ENCODE data around the gene KAZN.

KAZN gene

DNA sequence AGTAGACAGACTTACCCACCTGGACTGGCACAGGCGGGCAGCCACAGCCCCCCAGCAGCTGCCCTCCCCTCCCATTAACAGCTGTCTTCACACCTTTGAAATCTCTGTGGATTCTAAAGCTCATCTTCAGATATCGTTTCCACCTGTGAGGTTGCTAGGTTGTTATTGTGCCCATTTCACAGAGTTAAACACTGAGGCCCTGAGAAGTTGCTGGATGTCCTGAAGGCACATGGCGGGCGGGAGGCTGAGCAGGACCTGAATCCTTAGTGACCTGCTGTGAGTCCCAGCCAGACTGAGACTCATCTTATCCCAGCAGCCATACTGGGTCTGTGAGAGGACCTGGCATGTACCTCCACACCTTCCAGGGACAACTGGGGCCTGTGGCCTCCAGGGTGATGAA is 420.3 kb downstream of the KAZN start:
- H3K9me3 Mint-ChIP-seq, result no peaks in the 10 kb centered on the region
- H3K27me3 Mint-ChIP-seq, result no peaks in the 10 kb centered on the region
- H3K4me3 Mint-ChIP-seq, result no peak overlapping the region
- DNase-seq (no peak), ATAC-seq (no peak)
- H3K36me3 Mint-ChIP-seq (ENCODE audit: low read depth), result no peaks in the 10 kb centered on the region
- H3K27ac Mint-ChIP-seq, result no peak overlapping the region
- no peaks in the 10 kb centered on the region for H3K4me1 Mint-ChIP-seq

- no peak overlapping the region for H3K4me3 Mint-ChIP-seq
- DNase-seq (no peak), ATAC-seq (no peak)
- no peaks in the 10 kb centered on the region for H3K4me1 Mint-ChIP-seq
- no peak overlapping the region for H3K27ac Mint-ChIP-seq
- H3K9me3 Mint-ChIP-seq, result no peaks in the 10 kb centered on the region
- H3K27me3 Mint-ChIP-seq, result no peaks in the 10 kb centered on the region
- no peaks in the 10 kb centered on the region for H3K36me3 Mint-ChIP-seq (ENCODE audit: low read depth)
Observed at GRCh38 chr1:15020943-15021745, 422.7 kb downstream of the KAZN start.

GRCh38 chr1:15022048-15022447 is 423.6 kb downstream of the KAZN start:
- DNase-seq (no peak), ATAC-seq (no peak)
- Mint-ChIP-seq H3K36me3 (ENCODE audit: low read depth) (no peaks in the 10 kb centered on the region), H3K27ac (no peak overlapping the region), H3K9me3 (no peaks in the 10 kb centered on the region), H3K27me3 (no peaks in the 10 kb centered on the region), H3K4me3 (no peak overlapping the region), H3K4me1 (no peaks in the 10 kb centered on the region)

- Mint-ChIP-seq H3K9me3 (no peaks in the 10 kb centered on the region), H3K4me1 (no peaks in the 10 kb centered on the region), H3K27ac (no peak overlapping the region), H3K4me3 (no peak overlapping the region), H3K27me3 (no peaks in the 10 kb centered on the region), H3K36me3 (ENCODE audit: low read depth) (no peaks in the 10 kb centered on the region)
- no peak for ATAC-seq
- no peak for DNase-seq
Observed at GRCh38 chr1:15023205-15023604, 424.7 kb downstream of the KAZN start.

GRCh38 chr1:15023976-15024375 is 425.5 kb downstream of the KAZN start:
- H3K9me3 Mint-ChIP-seq, result no peaks in the 10 kb centered on the region
- no peaks in the 10 kb centered on the region for H3K36me3 Mint-ChIP-seq (ENCODE audit: low read depth)
- no peaks in the 10 kb centered on the region for H3K27me3 Mint-ChIP-seq
- H3K4me3 Mint-ChIP-seq, result no peak overlapping the region
- DNase-seq, result no peak
- H3K4me1 Mint-ChIP-seq, result no peaks in the 10 kb centered on the region
- no peak overlapping the region for H3K27ac Mint-ChIP-seq
- no peak for ATAC-seq

DNA sequence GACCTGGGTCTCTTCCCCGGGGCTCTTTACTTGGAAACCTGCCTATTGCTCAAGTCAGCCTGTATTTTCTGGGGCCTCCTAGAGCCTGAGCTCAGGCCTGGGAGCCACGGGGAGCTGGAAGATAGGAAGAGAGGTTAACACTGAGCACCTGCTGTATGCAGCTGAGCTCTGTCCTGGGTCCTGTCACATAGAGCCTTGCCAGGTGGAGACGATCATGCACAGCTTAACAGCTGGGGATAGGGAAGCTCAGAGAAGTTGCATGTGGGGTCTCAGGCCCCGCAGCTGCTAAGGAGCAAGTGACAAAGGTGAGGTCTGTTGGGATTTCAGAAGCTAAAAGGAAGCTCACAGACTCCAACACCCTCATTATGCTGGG is 427.6 kb downstream of the KAZN start:
- Mint-ChIP-seq H3K27ac (no peak overlapping the region), H3K36me3 (ENCODE audit: low read depth) (no peaks in the 10 kb centered on the region), H3K9me3 (no peaks in the 10 kb centered on the region), H3K27me3 (no peaks in the 10 kb centered on the region), H3K4me1 (no peaks in the 10 kb centered on the region), H3K4me3 (no peak overlapping the region)
- DNase-seq (no peak), ATAC-seq (no peak)

GRCh38 chr1:15027515-15027986 is 429.1 kb downstream of the KAZN start:
- no peaks in the 10 kb centered on the region for H3K27me3 Mint-ChIP-seq
- no peaks in the 10 kb centered on the region for H3K4me1 Mint-ChIP-seq
- peak; percentile 64 for DNase-seq
- ATAC-seq, result no peak
- no peaks in the 10 kb centered on the region for H3K9me3 Mint-ChIP-seq
- H3K27ac Mint-ChIP-seq, result no peak overlapping the region
- H3K36me3 Mint-ChIP-seq (ENCODE audit: low read depth), result no peaks in the 10 kb centered on the region
- no peak overlapping the region for H3K4me3 Mint-ChIP-seq

DNA sequence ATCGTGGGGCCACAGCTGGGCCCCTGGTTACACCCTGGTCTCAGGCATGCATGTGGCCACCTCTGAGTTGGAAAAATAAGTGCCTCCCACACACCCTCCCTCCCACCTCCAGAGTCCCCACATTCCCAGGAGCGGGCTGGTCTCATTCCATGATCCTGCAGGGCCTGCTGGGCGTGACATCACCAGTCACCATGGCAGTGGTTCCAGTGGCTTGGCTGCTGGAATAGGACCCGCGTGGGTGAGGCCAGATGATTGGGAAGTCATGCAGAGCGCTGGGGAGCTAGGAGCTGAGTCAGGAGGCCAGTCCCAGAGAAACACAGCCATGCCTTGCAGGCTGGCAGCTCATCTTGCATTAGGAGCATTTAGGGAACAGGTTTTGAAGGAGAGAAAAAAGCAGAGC is 429.6 kb downstream of the KAZN start:
- Mint-ChIP-seq H3K9me3 (no peaks in the 10 kb centered on the region), H3K27me3 (no peaks in the 10 kb centered on the region), H3K4me1 (no peaks in the 10 kb centered on the region), H3K36me3 (ENCODE audit: low read depth) (no peaks in the 10 kb centered on the region), H3K27ac (no peak overlapping the region), H3K4me3 (no peak overlapping the region)
- ATAC-seq (no peak), DNase-seq (no peak)

DNA sequence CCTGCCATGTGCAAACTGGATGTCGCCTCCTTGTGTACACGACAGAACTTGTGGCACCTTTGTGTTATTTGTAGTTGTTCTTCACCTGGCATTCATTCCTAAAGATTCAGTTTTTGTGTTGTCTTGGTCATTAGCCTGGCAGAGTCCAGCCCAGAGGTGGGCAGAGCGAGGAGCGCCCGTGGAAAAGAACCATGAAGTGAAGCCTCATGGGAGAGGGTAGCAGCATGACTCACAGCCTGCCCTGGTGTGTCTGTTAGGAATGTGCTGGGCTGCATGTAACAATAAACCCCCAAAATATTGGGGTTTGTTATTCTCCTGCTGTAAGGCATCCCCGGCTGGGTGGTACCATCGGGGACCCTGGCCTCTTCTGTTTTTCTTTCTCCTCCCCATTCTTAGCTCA is 430.1 kb downstream of the KAZN start:
- no peaks in the 10 kb centered on the region for H3K36me3 Mint-ChIP-seq (ENCODE audit: low read depth)
- H3K27me3 Mint-ChIP-seq, result no peaks in the 10 kb centered on the region
- no peak overlapping the region for H3K4me3 Mint-ChIP-seq
- H3K27ac Mint-ChIP-seq, result no peak overlapping the region
- ATAC-seq (no peak), DNase-seq (no peak)
- H3K4me1 Mint-ChIP-seq, result no peaks in the 10 kb centered on the region
- H3K9me3 Mint-ChIP-seq, result no peaks in the 10 kb centered on the region

DNA sequence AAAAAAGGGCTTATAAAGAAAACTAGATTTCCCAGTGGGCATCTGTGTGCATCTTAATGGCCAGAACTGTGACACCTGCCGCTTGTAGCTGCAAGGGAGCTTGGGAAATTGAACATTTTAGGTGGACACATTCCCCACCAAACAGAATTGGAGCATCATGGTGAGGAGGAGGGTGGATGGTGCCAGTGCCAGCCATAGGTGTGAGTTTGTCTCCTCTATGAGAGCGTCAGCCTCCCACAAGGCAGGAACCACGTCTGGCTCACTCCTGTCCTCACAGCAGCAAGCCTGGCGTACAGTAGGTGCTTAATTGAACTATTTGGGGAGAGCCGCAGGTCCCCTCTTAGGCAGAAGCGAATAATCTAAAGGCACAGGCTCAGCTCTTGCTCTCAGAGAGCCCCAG is 430.6 kb downstream of the KAZN start:
- H3K9me3 Mint-ChIP-seq, result no peaks in the 10 kb centered on the region
- no peaks in the 10 kb centered on the region for H3K36me3 Mint-ChIP-seq (ENCODE audit: low read depth)
- DNase-seq (no peak), ATAC-seq (no peak)
- H3K4me1 Mint-ChIP-seq, result peaks cover 1% of the 10 kb centered on the region
- no peak overlapping the region for H3K4me3 Mint-ChIP-seq
- H3K27me3 Mint-ChIP-seq, result no peaks in the 10 kb centered on the region
- H3K27ac Mint-ChIP-seq, result no peak overlapping the region

DNA sequence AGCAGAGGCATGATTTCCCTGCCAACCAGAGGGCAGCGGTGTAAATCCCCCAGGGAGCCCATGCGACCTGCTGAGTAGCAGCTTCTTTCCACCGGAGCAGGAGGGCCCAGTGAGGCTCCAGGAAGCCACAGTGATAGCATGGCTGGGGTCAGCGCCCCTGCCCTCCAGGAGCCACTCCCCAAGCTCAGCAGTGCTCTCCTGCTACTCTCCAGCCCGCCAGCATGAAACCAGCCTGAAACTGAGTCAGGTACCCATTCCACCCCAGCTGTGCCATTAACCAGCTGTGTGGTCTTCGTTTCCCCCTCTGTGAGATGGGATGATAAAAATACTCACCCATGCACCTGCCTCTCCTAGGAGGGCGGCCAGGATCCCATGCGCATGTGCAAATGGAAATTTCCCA is 431.3 kb downstream of the KAZN start:
- ATAC-seq (no peak), DNase-seq (no peak)
- no peaks in the 10 kb centered on the region for H3K36me3 Mint-ChIP-seq (ENCODE audit: low read depth)
- no peak overlapping the region for H3K4me3 Mint-ChIP-seq
- H3K27me3 Mint-ChIP-seq, result no peaks in the 10 kb centered on the region
- no peaks in the 10 kb centered on the region for H3K9me3 Mint-ChIP-seq
- no peak overlapping the region for H3K27ac Mint-ChIP-seq
- H3K4me1 Mint-ChIP-seq, result peaks cover 2% of the 10 kb centered on the region

- no peaks in the 10 kb centered on the region for H3K9me3 Mint-ChIP-seq
- DNase-seq, result no peak
- H3K27ac Mint-ChIP-seq, result no peak overlapping the region
- peaks cover 2% of the 10 kb centered on the region for H3K4me1 Mint-ChIP-seq
- ATAC-seq, result no peak
- H3K27me3 Mint-ChIP-seq, result no peaks in the 10 kb centered on the region
- no peak overlapping the region for H3K4me3 Mint-ChIP-seq
- no peaks in the 10 kb centered on the region for H3K36me3 Mint-ChIP-seq (ENCODE audit: low read depth)
Observed at GRCh38 chr1:15031251-15031933, 432.9 kb downstream of the KAZN start.

- no peaks in the 10 kb centered on the region for H3K9me3 Mint-ChIP-seq
- no peaks in the 10 kb centered on the region for H3K36me3 Mint-ChIP-seq (ENCODE audit: low read depth)
- no peak overlapping the region for H3K27ac Mint-ChIP-seq
- H3K27me3 Mint-ChIP-seq, result no peaks in the 10 kb centered on the region
- ATAC-seq (no peak), DNase-seq (no peak)
- peaks cover 2% of the 10 kb centered on the region for H3K4me1 Mint-ChIP-seq
- no peak overlapping the region for H3K4me3 Mint-ChIP-seq
Observed at GRCh38 chr1:15033264-15033663, 434.8 kb downstream of the KAZN start.

DNA sequence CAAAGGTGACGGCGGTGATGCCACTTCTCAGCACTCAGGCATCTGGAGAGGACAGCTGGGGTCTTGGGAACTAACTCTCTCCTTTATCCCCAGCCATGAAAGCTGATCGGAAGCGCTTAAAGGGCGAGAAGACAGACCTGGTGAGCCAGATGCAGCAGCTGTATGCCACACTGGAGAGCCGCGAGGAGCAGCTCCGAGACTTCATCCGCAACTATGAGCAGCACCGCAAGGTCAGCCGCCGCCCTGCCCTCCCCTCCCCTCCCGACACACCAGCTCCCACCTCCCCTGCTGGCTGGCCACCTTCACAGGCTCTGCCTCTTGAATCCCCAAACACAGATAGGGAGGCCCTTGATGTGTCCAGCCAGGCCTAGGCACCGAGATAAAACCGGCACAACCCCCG is 436.2 kb downstream of the KAZN start:
- no peak overlapping the region for H3K4me3 Mint-ChIP-seq
- peaks cover 2% of the 10 kb centered on the region for H3K4me1 Mint-ChIP-seq
- no peak overlapping the region for H3K27ac Mint-ChIP-seq
- H3K36me3 Mint-ChIP-seq (ENCODE audit: low read depth), result no peaks in the 10 kb centered on the region
- ATAC-seq (no peak), DNase-seq (no peak)
- no peaks in the 10 kb centered on the region for H3K27me3 Mint-ChIP-seq
- no peaks in the 10 kb centered on the region for H3K9me3 Mint-ChIP-seq

- Mint-ChIP-seq H3K4me1 (peaks cover 2% of the 10 kb centered on the region), H3K9me3 (no peaks in the 10 kb centered on the region), H3K27ac (no peak overlapping the region), H3K27me3 (no peaks in the 10 kb centered on the region), H3K36me3 (ENCODE audit: low read depth) (no peaks in the 10 kb centered on the region), H3K4me3 (no peak overlapping the region)
- ATAC-seq (no peak), DNase-seq (no peak)
Observed at GRCh38 chr1:15035236-15035635, 436.8 kb downstream of the KAZN start.

Measured in activated naive CD8-positive, alpha-beta T cell treated with anti-CD3 and anti-CD28 coated beads, Interleukin-2, amount 50 U/mL, for 24 hours (primary cell).